GM19468 (cell line): ENCODE data around the gene GRSF1.
"Not testable (repeated sequence)": the region's sequence is repeated elsewhere in the genome, so short reads cannot be mapped to it uniquely, and the experiment has no call there.

Experiments
- ATAC-seq: cut with Tn5 transposase; IDR thresholded peaks from one replicate; pipeline ENCODE4 v1.9.1; 2021; ENCODE audit warnings: mild to moderate bottlenecking, moderate library complexity, moderate number of reproducible peaks; ENCODE audit not compliant: unreplicated experiment; ENCODE audit errors: extremely low read depth

The GRSF1 gene, protein sequence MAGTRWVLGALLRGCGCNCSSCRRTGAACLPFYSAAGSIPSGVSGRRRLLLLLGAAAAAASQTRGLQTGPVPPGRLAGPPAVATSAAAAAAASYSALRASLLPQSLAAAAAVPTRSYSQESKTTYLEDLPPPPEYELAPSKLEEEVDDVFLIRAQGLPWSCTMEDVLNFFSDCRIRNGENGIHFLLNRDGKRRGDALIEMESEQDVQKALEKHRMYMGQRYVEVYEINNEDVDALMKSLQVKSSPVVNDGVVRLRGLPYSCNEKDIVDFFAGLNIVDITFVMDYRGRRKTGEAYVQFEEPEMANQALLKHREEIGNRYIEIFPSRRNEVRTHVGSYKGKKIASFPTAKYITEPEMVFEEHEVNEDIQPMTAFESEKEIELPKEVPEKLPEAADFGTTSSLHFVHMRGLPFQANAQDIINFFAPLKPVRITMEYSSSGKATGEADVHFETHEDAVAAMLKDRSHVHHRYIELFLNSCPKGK

DNA sequence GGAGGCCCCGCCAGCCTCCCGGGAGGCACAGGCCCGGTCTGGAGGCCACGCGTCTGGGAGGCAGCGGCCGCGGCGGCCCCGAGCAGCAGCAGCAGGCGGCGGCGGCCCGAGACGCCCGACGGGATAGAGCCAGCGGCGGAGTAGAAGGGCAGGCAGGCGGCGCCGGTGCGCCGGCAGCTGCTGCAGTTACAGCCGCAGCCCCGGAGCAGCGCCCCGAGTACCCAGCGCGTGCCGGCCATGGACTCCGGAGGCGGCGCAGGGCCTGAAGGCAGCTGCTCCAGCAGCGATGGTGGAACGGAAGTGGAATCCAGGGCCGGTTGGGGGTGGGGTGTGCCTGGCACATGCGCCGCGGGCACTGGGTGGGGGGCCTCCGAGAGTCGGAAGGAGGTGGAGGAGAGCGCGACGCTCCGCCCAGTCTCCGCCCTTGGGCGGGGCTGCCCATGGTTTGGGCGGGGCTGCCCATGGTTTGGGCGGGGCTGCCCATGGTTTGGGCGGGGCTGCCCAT, at the start of gene GRSF1:
TSS of gene GRSF1 (minus strand) at position 302 of the 505 bp plus-strand sequence. CDS start at position 239, 63 bp downstream.
- ATAC-seq, result peak; percentile 21

DNA sequence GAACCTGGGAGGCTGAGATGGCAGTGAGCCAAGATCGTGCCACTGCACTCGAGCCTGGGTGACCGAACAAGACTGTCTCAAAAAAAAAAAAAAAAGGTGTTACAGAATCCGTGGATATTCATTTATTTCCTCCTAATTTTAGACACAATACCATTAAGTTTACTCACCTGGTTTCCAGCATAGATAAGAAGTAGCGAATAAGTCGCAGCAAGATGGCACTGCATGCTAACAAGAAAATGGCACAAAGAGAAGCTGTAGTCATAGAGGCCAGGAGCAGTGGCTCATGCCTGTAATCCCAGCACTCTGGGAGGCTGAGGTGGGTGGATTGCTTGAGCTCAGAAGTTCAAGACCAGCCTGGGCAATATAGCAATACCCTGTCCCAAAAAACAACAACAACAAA, 45.5 kb upstream of the GRSF1 start:
- ATAC-seq, result no peak

DNA sequence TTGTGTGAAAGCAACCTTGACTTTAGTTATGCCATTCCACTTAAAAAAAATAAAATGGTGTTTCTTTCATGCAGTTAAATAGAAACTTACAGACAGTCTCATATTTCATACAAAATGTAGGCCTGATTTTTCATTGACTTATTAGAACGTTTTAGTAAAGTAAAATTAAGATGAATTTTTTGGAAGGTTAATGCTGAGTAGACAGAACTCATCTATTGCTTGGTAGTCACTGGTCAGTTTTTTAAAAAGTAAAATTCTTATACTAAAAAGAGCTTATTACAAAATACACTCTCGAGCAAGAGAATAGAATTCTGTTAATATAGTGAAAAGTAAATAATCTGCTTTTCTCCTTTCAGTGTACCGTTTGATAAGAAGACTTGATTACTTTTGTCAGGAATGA, 41.0 kb upstream of the GRSF1 start:
- no peak for ATAC-seq

DNA sequence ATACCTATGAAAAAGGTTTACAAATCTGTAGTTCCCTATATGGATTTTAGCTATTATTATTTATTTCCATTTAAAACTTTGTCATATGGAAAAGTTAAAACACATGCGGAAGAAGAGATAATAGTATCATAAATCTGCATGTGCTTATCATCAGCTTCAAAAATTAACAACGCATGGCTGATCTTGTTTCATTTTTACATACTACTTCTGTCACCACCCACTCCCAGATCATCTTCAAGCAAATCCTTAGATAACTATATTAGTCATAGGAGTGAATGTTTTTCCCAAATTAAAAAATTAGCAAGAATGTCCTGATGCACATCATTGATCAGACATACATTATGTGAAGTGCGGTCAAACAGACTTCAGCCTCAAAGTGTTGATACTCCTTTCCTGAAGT, 37.9 kb upstream of the GRSF1 start:
- ATAC-seq, result no peak

DNA sequence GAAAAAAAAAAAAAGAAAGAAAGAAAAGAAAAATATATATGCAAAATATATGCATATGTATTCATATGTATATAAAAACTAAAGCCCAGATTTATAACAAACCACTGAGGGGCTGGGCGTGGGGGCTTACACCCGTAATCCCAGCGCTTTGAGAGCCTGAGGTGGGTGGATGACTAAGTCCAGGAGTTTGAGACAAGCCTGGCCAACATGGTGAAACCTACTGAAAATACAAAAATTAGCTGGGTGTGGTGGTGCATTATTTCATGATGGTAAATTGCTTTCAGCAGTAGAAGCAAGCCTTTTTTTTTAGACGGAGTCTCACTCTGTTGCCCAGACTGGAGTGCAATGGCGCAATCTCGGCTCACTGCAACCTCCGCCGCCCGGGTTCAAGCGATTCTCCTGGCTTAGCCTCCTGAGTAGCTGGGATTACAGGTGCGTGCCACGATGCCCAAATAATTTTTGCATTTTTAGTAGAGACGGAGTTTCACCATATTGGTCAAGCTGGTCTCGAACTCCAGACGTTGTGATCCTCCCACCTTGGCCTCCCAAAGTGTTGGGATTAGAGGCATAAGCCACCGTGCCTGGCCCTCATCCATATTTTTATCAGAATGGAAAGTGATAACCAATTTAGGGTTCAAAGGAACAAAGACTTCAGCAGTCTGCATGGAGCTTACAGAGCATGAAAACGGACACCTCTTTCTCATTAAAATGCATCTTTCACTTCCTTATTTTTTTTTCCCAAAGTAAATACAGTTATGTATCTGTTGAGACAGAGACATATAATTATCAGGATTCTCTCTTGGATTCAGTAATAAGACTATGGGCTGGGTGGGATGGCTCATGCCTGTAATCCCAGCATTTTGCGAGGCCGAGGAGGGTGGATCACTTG, 34.8 kb upstream of the GRSF1 start:
- ATAC-seq, result no peak

DNA sequence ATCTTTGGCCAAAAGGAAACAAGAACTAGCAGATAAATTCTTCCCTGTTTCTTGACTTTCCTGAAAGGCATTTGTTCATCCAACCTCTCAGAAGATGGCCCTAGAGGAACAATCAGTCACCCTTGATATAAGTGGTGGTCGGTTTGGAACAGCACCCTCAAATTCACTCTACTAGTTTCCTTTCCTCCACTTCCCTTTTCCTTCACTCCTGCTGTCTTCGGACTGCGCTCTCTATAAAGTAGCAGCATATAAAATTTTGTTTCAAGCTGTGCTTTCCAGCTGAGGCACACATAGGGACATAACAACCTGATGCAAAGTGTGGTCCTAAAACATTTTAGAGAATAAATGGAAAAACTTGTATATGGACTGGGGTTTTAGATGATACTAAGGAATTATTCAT, 33.5 kb upstream of the GRSF1 start:
- ATAC-seq, result no peak

DNA sequence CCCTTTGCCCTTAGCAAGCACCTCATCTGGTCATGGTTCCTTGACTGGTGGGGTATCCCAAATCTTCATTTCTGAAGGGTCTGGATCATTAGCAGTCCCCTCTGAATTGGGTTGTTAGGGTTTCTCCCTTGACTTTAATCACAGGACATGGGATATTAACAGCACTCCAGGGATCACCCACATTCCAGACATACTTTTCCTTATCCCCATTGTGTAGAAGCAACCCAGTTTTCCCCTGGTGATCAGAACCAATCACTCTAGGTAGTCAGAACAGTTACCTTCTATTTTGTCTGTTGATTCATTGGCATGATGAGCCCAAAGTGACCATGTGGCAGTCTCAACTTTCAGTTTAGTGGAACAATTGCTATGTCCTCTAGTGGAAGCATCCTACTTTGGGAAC, 29.1 kb upstream of the GRSF1 start:
- no peak for ATAC-seq

DNA sequence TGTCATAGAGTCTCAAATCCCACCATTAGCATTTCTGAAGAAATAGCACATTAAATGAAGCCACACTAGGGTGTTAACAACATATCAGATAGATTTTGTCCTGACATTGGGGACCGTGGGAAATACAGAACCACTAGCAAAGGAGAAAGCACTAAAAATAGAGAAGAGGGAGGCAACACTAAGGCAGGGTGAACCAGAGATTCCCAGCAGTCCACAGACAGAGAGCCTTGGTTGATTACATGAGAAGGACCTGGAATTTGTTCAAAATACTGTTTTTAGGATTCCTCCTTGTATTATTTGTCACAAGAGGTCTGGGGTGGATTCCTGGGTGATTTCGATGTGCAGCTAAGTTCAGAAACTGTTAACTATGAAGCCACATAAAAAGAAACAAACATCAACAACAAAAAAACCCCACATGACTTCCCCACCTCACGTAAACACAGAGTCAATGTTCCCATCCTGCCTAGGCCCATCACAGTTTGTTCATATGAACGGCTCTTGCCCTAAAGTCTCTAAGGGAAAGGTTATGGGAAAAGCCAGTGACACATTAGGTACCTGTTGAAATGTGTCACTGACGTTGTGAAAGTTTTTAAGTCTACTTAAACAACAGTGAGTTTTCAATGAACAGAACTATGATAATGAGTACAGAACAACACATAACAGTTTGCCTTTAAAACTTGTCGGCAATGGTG, 23.6 kb upstream of the GRSF1 start:
- ATAC-seq, result no peak

DNA sequence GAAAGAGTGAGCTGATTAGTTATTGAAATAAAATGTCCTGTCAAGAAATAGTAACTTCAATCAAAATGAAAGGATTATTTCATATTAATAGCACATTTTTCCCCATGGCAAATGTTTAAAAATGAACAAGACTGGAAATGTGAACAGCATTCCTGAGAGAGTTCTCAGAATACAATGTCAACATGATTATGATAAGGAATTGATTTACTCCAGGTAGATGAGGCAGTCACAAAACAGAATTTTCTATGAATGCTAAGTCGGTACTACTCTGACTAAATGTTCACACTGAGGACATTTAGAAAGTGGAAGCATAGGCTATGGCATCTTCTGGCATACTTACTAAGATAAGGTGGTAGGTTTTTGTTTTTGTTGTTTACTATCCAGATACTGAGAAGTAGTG, 19.4 kb upstream of the GRSF1 start:
- ATAC-seq, result no peak

DNA sequence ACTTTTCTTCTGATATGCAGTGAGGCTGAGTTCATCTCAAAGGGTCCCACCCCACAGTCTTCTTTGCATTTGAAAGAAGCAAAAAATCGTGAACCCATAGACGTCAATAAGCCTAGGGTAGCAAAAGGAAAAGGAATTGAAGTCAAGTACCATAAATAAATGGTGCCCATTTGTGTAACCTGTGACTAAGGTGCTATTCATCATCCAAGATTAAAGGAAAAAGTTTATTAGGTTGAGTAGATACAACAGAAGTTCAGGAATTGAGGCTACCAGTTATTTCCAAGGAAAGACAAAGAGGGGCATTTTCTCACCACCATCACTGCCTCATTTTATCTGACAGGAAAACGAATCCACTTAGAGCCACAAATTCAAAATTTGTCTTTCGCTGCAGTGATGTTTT, 18.8 kb upstream of the GRSF1 start:
- no peak for ATAC-seq

DNA sequence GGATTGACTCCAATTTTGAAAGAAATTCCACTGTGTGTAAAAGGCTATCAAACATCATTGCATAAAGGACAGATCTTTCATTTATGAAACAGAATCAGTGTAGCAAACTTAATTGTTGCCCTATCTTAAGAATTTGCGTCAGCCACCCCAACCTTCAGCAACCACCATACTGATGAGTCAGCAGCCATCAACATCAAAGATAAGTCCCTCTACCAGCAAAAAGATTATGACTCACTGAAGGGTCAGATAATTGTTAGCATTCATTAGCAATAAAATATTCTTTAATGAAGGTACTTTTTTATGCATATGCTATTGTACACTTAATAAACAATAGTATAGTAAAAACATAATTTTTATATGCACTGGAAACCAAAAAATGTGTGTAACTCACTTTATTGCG, 15.8 kb upstream of the GRSF1 start:
- no peak for ATAC-seq

DNA sequence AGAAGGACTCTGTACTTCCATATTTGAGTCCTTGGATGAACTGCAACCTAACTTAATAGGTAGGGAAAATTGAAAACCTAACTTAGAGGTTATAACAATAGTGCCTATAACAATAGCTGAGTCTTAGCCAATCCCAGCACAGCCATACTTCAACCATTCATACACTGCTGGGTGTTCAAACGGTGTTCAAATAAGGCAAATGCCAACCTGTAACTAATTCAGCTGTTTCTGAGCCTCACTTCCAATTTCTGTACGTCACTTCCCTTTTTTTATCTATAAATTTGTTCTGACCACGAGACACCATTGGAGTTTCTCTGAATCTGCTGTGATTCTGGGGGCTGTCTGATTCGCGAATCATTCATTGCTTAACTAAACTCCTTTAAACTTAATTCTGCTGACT, 9.6 kb upstream of the GRSF1 start:
- no peak for ATAC-seq

DNA sequence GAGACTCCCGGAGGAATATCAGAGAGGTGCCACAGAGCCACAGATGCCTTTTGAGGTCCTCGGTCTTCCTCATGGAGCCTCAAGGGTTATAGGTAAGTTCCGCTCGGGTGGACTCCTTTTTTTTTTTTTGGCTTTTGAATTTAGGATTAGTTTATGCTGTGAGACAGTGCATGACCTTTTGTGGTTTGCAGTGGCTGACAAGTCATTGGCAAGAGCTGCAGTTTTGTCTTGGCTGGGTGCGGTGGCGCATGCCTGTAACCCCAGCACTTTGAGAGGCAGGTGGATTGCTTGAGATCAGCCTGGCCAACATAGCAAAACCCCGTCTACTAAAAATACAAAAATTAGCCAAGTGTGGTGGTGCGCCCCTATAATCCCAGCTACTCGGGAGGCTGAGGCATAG, 4.5 kb upstream of the GRSF1 start:
- peak; percentile 20 for ATAC-seq

DNA sequence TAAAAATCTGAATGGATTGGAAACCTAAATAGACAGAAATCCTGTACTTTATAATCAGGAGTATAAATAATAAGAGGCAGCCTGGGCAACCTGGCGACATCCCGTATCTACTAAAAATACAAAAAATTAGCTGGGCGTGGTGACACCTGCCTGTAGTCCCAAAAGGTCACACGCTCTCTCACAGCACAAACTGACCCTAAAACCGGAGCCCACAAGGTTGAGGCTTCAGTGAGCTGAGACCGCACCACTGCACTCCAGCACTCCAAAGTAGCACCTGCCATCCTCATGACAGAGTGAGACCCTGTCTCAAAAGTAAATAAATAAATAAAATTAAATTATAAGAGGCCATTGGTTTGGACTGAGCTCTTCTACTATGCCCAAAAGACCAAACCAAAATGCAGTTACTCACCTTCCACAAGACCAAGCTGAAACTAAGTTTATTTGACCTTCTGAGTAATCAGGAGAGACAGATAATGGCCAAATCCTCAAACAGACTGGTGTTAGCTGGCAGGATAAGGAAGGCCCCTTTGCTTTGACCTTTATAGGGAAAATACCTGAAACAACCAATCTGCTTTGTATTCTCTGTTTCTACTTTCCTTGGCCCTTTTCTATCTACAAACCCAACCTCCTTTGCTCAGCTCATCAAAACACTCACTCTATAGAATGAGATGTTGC, 3.2 kb upstream of the GRSF1 start:
- no peak for ATAC-seq

DNA sequence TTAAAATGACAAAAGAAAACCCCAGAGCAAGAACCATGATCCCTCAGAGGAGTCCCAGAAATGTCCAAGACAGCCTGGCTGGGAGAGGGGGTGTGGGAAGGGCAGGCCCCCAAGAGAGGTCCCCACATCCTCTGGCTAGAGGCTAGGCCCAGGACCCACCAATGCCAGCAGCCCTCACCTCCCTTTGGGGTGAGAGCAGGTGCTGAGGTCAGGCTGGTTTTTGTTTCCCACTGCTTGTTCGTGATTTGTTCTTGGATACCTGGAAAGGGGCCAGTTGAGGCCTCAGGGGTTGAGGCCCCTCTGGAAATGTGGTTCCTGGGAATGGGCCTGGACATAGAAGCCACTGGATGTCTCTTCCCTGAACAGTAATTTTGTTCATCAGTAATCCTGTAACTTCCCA, 2.3 kb upstream of the GRSF1 start:
- ATAC-seq, result no peak

DNA sequence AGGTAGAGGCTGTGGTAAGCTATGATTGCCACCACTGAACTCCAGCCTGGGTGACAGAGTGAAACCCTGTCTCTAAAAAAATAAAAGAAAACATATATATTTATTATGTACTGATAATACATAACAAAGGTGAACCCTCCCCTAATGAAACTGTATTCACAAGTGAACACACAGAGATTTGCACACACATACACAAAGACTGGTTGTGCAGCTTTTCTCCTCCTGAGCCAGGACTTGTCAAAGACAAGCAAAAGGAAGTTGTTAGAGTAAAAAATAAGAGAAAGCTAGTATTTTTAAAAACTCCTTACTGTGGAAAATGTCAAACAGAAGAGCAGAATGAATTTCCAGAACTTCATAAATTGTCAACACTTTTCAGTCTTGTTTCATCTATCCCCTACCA, 1.5 kb upstream of the GRSF1 start:
- no peak for ATAC-seq

DNA sequence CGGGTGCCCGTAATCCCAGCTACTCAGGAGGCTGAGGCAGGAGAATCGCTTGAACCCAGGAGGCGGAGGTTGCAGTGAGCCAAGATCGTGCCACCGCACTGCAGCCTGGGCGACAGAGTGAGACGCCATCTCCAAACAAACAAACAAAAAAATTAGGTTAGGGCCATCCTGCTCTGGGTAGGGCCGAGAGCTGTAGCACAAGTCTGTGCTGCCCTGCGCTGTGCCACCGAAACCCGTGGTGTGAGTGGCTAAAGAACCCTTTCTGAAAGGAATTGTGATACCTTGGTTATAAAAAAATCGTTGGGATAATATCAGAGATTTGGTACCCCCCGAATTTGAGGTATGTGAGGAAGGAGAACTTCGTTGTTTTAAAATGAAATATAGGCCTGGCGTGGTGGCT, 941 bp upstream of the GRSF1 start:
- ATAC-seq, result not testable (repeated sequence)

DNA sequence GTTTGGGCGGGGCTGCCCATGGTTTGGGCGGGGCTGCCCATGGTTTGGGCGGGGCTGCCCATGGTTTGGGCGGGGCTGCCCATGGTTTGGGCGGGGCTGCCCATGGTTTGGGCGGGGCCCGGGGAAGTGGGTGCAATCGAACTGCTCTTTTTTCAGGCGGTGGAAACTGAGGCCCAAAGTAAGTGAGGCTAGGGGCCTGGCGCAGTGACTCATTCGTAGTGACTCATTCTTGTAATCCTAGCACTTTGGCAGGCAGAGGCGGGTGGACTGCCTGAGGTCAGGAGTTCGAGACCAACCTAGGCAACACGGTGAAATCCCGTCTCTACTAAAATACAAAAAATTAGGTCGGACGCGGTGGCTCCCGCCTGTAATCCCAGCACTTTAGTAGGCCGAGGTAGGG, 447 bp upstream of the GRSF1 start:
- not testable (repeated sequence) for ATAC-seq

DNA sequence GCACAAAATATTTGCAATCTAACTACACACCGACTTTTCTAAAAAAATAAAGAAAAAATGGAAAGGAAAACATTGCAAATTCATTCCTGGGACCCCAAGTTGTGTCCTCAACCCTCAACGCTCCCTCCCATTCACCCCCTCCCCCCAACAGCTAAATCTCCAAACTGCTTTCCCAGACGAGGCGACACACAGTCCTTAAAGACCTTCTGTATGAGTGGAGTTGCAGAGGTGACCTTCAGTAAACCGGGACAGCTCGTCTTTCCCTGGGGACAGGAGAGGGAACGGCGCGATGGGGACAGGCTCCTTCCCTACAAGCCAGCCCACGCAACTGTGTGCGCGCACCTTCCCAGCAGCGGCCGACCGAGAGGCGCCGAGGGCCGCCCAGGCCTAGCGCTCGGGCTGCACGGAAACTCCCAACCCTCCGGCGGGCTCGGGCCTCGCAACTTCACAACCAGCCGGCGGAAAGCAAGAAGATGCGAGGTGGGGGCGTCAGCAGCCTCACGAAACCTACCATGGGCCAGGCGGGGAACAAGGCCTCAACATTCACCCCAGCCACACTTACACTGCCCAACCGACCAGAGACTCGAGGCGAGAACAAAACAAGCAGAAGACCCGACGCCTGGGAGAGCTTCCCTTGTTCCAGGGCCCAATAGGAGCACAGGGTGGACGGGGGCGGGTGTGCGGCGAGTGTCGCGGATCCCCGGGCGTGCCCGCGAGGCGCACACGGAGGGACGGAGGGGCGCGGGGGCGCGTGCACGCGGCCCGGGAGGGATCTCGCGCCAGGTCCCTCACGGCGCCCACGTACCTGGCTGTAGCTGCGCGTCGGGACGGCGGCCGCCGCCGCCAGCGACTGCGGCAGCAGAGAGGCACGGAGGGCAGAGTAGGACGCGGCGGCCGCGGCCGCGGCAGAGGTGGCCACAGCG, 763 bp downstream of the GRSF1 start:
- peak; percentile 21 for ATAC-seq
